Liver (tissue), 9 donors: ENCODE data around the gene PKP3. TPM values are rescaled to one million over a fixed set of nuclear protein-coding genes. Genes with fewer than 3 reads are reported as not detected.

ENCODE experiments used
- DNase-seq: peaks from one replicate; pipeline ENCODE4 v3.0.0-alpha.2; 2017; ENCODE audit warnings: low spot score
- H3K27ac ChIP-seq, 2 donors: one replicate each; pipeline ENCODE4 v1.7.0; 2013; ENCODE audit warnings: inconsistent platforms in 2 of 2, low read length in 2 of 2, control low read depth in 1 of 2, low read depth in 1 of 2, mild to moderate bottlenecking in 1 of 2
- H3K27me3 ChIP-seq, 4 donors: one replicate each; pipeline versions ENCODE4 v1.6.1 to v1.7.0; 2013; ENCODE audit warnings: low read length in 3 of 4, inconsistent platforms in 1 of 4, mild to moderate bottlenecking in 1 of 4, moderate library complexity in 1 of 4; ENCODE audit not compliant: control insufficient read depth in 4 of 4, insufficient read depth in 4 of 4
- H3K36me3 ChIP-seq, 4 donors: one replicate each; pipeline versions ENCODE4 v1.6.1 to v1.7.0; 2013; ENCODE audit warnings: low read length in 3 of 4, mild to moderate bottlenecking in 3 of 4, low read depth in 1 of 4, moderate library complexity in 1 of 4; ENCODE audit not compliant: control insufficient read depth in 4 of 4, insufficient read depth in 3 of 4
- H3K4me1 ChIP-seq, 4 donors: one replicate each; pipeline versions ENCODE4 v1.6.1 to v1.7.0; 2013; ENCODE audit warnings: low read length in 3 of 4, mild to moderate bottlenecking in 3 of 4, moderate library complexity in 1 of 4; ENCODE audit not compliant: control insufficient read depth in 4 of 4, insufficient read depth in 4 of 4
- H3K4me3 ChIP-seq, 3 donors: one replicate each; pipeline versions ENCODE4 v1.6.1 to v1.7.0; 2013; ENCODE audit warnings: low read length in 3 of 3, control low read depth in 1 of 3, low read depth in 1 of 3, mild to moderate bottlenecking in 1 of 3
- H3K9ac ChIP-seq, 2 donors: one replicate each; pipeline ENCODE4 v1.7.0; 2013; ENCODE audit warnings: low read length in 2 of 2, mild to moderate bottlenecking in 2 of 2, moderate library complexity in 2 of 2, control low read depth in 1 of 2, low read depth in 1 of 2
- H3K9me3 ChIP-seq, 4 donors: one replicate each; pipeline versions ENCODE4 v1.6.1 to v1.7.0; 2013; ENCODE audit warnings: low read length in 3 of 4; ENCODE audit not compliant: control insufficient read depth in 4 of 4
- EGR1 ChIP-seq, 2 donors: IDR thresholded peaks; 2 replicates each; pipeline ENCODE4 v1.6.1; 2016 to 2018; ENCODE audit warnings: antibody characterized with exemption in 2 of 2, low read depth in 2 of 2
- FOXA1 ChIP-seq: IDR thresholded peaks from 2 replicates; pipeline ENCODE4 v1.6.1; 2016; ENCODE audit warnings: antibody characterized with exemption
- FOXA2 ChIP-seq: IDR thresholded peaks from 2 replicates; pipeline ENCODE4 v1.6.1; 2016; ENCODE audit warnings: antibody characterized with exemption
- GABPA ChIP-seq, 2 donors: IDR thresholded peaks in 1 of 2; conservative IDR thresholded peaks in 1 of 2; 2 replicates each; pipeline ENCODE4 v1.6.1; 2016; ENCODE audit warnings: antibody characterized with exemption in 2 of 2, mild to moderate bottlenecking in 1 of 2, moderate library complexity in 1 of 2
- HNF4A ChIP-seq, 2 donors: conservative IDR thresholded peaks; 2 replicates each; pipeline ENCODE4 v1.6.1; 2016; ENCODE audit warnings: antibody characterized with exemption in 2 of 2, mild to moderate bottlenecking in 2 of 2
- HNF4G ChIP-seq: IDR thresholded peaks from 2 replicates; pipeline ENCODE4 v1.6.1; 2016; ENCODE audit warnings: antibody characterized with exemption
- JUND ChIP-seq, 2 donors: IDR thresholded peaks; 2 replicates each; pipeline ENCODE4 v1.6.1; 2016; ENCODE audit warnings: antibody characterized with exemption in 2 of 2
- RAD21 ChIP-seq, 2 donors: IDR thresholded peaks; 2 replicates each; pipeline ENCODE4 v1.6.1; 2016; ENCODE audit warnings: antibody characterized with exemption in 2 of 2, mild to moderate bottlenecking in 2 of 2
- RXRA ChIP-seq, 2 donors: IDR thresholded peaks; 2 replicates each; pipeline ENCODE4 v1.6.1; 2017 to 2018; ENCODE audit warnings: antibody characterized with exemption in 2 of 2, mild to moderate bottlenecking in 1 of 2
- SP1 ChIP-seq: IDR thresholded peaks from 2 replicates; pipeline ENCODE4 v1.6.1; 2018; ENCODE audit warnings: antibody characterized with exemption, mild to moderate bottlenecking
- TAF1 ChIP-seq: conservative IDR thresholded peaks from 2 replicates; pipeline ENCODE4 v1.6.1; 2016; ENCODE audit warnings: antibody characterized with exemption, mild to moderate bottlenecking
- YY1 ChIP-seq: IDR thresholded peaks from 2 replicates; pipeline ENCODE4 v1.6.1; 2016; ENCODE audit warnings: antibody characterized with exemption, mild to moderate bottlenecking
- WGBS: extraction: QIAGEN DNeasy Blood & Tissue Kit; methylation state at CpG from one replicate; pipeline ENCODE4 v1.1.7; 2013; 5-methylcytosine and 5-hydroxymethylcytosine counted together
- polyA plus RNA-seq, 2 donors: library from polyadenylated mRNA; stranded (reverse) in 1 of 2; unstranded in 1 of 2; fragments of 200-250 nt in 1 of 2; fragments of >200 nt in 1 of 2; fragmentation: Nextera tagmentation in 1 of 2; extraction: Ambion mirVana in 1 of 2; gene quantifications; one replicate each; pipeline versions ENCODE4 v1.2.1 to v1.2.3, GENCODE V29; 2013 to 2015
- total RNA-seq, 2 donors: library from RNA; depleted of rRNA; stranded (reverse); fragments of >200 nt; gene quantifications; one replicate each; pipeline ENCODE4 v1.2.3, GENCODE V29; 2014
- TF ChIP-seq, protein P1 (sequence below): IDR thresholded peaks from 2 replicates; pipeline ENCODE4 v1.6.1; 2016; ENCODE audit warnings: antibody characterized with exemption, mild to moderate bottlenecking
- TF ChIP-seq, protein P2 (sequence below): IDR thresholded peaks from 2 replicates; pipeline ENCODE4 v1.6.1; 2016; ENCODE audit warnings: antibody characterized with exemption
- TF ChIP-seq, protein P3 (sequence below): IDR thresholded peaks from 2 replicates; pipeline ENCODE4 v1.6.1; 2016; ENCODE audit warnings: antibody characterized with exemption
- TF ChIP-seq, protein P4 (sequence below): IDR thresholded peaks from 2 replicates; pipeline ENCODE4 v1.6.1; 2016; ENCODE audit warnings: antibody characterized with exemption
- TF ChIP-seq, protein P5 (sequence below): fragments of 150-350 bp; IDR thresholded peaks from 2 replicates; pipeline ENCODE4 v1.5.1; 2017; ENCODE audit warnings: improper control_type of control experiment, low read depth, low read length; ENCODE audit not compliant: missing input control
- donor health status: healthy.
- donor health status: healthy.
- donor health status: healthy.
- donor health status: healthy.
- donor health status: healthy.

The PKP3 gene
- total and polyA plus RNA-seq, 4 donors: 0.08 to 0.37 (median 0.25) TPM; not detected in 1

DNA sequence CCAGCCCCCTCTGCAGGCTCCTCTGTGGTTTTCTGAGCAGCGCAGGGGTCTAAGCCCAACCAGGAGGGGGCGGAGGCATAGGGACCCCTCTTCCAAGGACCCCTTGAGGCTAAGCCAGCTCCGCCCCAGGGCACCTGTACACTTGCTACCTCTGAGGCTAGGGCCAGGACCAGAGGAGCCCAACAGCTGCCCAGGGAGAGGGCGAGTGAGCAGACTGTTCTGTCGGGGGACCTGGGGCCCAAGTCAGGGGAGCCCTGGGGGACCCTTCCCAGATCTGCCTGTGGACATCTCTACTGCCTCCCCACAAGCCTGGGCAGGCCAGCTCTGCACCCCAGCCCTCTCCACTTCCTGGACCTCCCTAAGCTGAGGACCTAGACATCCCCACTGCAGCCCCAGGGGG lies 23.0 kb upstream of the PKP3 start:
- WGBS: 85% methylated on average over 5 of the region's 5 CpGs
- H3K27me3 ChIP-seq: peaks cover under 1 to 18% (median 10%) of the 10 kb centered on the region in 4 donors

More for the DNA sequence above, 23.0 kb upstream of the PKP3 start:
- Histone ChIP-seq H3K9ac (no peak overlapping the region), H3K36me3 (no peaks in the 10 kb centered on the region), H3K9me3 (no peaks in the 10 kb centered on the region), H3K27ac (no peak overlapping the region), H3K4me3 (no peak overlapping the region), H3K4me1 (peaks cover 0 to 5% (median 2%) of the 10 kb centered on the region in 4 donors)
- TF ChIP-seq, protein P1, sequence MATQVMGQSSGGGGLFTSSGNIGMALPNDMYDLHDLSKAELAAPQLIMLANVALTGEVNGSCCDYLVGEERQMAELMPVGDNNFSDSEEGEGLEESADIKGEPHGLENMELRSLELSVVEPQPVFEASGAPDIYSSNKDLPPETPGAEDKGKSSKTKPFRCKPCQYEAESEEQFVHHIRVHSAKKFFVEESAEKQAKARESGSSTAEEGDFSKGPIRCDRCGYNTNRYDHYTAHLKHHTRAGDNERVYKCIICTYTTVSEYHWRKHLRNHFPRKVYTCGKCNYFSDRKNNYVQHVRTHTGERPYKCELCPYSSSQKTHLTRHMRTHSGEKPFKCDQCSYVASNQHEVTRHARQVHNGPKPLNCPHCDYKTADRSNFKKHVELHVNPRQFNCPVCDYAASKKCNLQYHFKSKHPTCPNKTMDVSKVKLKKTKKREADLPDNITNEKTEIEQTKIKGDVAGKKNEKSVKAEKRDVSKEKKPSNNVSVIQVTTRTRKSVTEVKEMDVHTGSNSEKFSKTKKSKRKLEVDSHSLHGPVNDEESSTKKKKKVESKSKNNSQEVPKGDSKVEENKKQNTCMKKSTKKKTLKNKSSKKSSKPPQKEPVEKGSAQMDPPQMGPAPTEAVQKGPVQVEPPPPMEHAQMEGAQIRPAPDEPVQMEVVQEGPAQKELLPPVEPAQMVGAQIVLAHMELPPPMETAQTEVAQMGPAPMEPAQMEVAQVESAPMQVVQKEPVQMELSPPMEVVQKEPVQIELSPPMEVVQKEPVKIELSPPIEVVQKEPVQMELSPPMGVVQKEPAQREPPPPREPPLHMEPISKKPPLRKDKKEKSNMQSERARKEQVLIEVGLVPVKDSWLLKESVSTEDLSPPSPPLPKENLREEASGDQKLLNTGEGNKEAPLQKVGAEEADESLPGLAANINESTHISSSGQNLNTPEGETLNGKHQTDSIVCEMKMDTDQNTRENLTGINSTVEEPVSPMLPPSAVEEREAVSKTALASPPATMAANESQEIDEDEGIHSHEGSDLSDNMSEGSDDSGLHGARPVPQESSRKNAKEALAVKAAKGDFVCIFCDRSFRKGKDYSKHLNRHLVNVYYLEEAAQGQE: no peak
- TF ChIP-seq TAF1 (no peak), HNF4G (no peak), HNF4A (conservative IDR thresholded peaks at IDR 0.05) (no peak), RAD21 (IDR thresholded peaks at IDR 0.05) (no peak), YY1 (no peak), SP1 (no peak), RXRA (IDR thresholded peaks at IDR 0.05) (no peak), FOXA2 (no peak), EGR1 (IDR thresholded peaks at IDR 0.05; ENCODE audit: low read depth in 2 of 2) (no peak), GABPA (IDR thresholded peaks at IDR 0.05 in 1 of 2, conservative IDR thresholded peaks at IDR 0.05 in 1 of 2) (no peak), JUND (IDR thresholded peaks at IDR 0.05) (no peak), FOXA1 (no peak)
- TF ChIP-seq, protein P2, sequence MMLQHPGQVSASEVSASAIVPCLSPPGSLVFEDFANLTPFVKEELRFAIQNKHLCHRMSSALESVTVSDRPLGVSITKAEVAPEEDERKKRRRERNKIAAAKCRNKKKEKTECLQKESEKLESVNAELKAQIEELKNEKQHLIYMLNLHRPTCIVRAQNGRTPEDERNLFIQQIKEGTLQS: no peak
- TF ChIP-seq, protein P3, sequence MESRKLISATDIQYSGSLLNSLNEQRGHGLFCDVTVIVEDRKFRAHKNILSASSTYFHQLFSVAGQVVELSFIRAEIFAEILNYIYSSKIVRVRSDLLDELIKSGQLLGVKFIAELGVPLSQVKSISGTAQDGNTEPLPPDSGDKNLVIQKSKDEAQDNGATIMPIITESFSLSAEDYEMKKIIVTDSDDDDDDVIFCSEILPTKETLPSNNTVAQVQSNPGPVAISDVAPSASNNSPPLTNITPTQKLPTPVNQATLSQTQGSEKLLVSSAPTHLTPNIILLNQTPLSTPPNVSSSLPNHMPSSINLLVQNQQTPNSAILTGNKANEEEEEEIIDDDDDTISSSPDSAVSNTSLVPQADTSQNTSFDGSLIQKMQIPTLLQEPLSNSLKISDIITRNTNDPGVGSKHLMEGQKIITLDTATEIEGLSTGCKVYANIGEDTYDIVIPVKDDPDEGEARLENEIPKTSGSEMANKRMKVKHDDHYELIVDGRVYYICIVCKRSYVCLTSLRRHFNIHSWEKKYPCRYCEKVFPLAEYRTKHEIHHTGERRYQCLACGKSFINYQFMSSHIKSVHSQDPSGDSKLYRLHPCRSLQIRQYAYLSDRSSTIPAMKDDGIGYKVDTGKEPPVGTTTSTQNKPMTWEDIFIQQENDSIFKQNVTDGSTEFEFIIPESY: no peak
- TF ChIP-seq, protein P4, sequence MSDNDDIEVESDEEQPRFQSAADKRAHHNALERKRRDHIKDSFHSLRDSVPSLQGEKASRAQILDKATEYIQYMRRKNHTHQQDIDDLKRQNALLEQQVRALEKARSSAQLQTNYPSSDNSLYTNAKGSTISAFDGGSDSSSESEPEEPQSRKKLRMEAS: no peak
- TF ChIP-seq, protein P5, sequence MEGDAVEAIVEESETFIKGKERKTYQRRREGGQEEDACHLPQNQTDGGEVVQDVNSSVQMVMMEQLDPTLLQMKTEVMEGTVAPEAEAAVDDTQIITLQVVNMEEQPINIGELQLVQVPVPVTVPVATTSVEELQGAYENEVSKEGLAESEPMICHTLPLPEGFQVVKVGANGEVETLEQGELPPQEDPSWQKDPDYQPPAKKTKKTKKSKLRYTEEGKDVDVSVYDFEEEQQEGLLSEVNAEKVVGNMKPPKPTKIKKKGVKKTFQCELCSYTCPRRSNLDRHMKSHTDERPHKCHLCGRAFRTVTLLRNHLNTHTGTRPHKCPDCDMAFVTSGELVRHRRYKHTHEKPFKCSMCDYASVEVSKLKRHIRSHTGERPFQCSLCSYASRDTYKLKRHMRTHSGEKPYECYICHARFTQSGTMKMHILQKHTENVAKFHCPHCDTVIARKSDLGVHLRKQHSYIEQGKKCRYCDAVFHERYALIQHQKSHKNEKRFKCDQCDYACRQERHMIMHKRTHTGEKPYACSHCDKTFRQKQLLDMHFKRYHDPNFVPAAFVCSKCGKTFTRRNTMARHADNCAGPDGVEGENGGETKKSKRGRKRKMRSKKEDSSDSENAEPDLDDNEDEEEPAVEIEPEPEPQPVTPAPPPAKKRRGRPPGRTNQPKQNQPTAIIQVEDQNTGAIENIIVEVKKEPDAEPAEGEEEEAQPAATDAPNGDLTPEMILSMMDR: no peak
- no peak for DNase-seq
